Measurements from ENCODE around the gene MYO3B. TPM values are rescaled to one million over a fixed set of nuclear protein-coding genes. Genes with fewer than 3 reads are reported as not detected.

Gene MYO3B
- total and polyA plus RNA-seq, 2 of the 8 experiments (the other 6 are each of a cell fraction or from before 2014, with no cell fraction given): 0.17 to 0.19 TPM

DNA sequence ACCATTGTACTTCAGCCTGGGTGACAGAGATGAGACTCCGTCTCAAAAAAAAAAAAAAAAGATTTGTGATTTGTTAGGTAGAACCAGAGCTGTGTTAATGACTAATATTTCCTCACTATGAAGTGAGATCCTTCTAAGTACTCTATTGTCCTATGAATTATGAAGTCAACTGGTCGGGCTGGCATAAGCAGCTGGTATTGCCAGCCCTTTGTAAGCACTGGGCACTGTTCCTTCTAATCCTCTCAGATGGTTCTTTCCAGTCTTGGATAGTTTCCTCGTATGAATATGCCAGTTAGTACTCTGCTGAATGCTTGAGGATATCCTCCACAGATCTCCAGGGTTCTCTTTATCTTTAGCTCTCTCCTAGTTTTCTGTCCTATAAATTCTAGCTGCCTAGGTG is 314.1 kb downstream of the MYO3B start:
- Histone ChIP-seq H3K27me3 (replicated peaks in 1 of 4; ENCODE audit: control insufficient read depth in 3 of 4, extremely low read depth in 1 of 4, insufficient read depth in 3 of 4, low read length in 3 of 4) (peaks cover 0 to 1% (median 0%) of the 10 kb centered on the region in 4 experiments; a peak in 1 of 7 replicates), H3K23me2 (ENCODE audit: low read depth, low read length) (no peaks in the 10 kb centered on the region; the same call in 1 of the 2 replicates), H2BK120ac (replicated peaks; ENCODE audit: low read depth, low read length) (no peak overlapping the region), H2BK15ac (ENCODE audit: low read length) (no peak overlapping the region), H3K4me3 (ENCODE audit: extremely low read depth in 1 of 4, insufficient read depth in 2 of 4, low read depth in 3 of 4, low read length in 4 of 4) (no peak overlapping the region), H2BK20ac (ENCODE audit: low read length) (no peak overlapping the region), H2BK5ac (ENCODE audit: low read depth, low read length) (no peak overlapping the region), H3K79me1 (ENCODE audit: low read depth, low read length) (no peaks in the 10 kb centered on the region), H4K8ac (ENCODE audit: extremely low read depth, insufficient read depth, low read length) (no peak overlapping the region), H3K27ac (ENCODE audit: low read depth, low read length) (no peak overlapping the region), H2AFZ (ENCODE audit: low read length) (no peak overlapping the region), H3K14ac (ENCODE audit: insufficient read length) (no peak overlapping the region), H2AK5ac (ENCODE audit: low read depth, low read length) (no peak overlapping the region), H3K36me3 (ENCODE audit: control insufficient read depth in 2 of 4, insufficient read depth in 4 of 4, low read length in 3 of 4) (no peaks in the 10 kb centered on the region), H3K4ac (replicated peaks; ENCODE audit: insufficient read length, low read depth, low read length) (no peak overlapping the region), H4K91ac (replicated peaks; ENCODE audit: insufficient read length, low read length) (no peak overlapping the region), H4K20me1 (replicated peaks in 1 of 2; ENCODE audit: control insufficient read depth in 1 of 2, insufficient read depth in 2 of 2, low read length in 2 of 2) (no peaks in the 10 kb centered on the region), H3K9me3 (ENCODE audit: insufficient read depth in 2 of 2, low read depth in 1 of 2, low read length in 1 of 2) (no peaks in the 10 kb centered on the region), H3K4me2 (ENCODE audit: insufficient read depth in 1 of 2, low read depth in 2 of 2, low read length in 2 of 2) (no peak overlapping the region), H3K23ac (ENCODE audit: insufficient read length) (no peak overlapping the region), H3K4me1 (replicated peaks in 1 of 4; ENCODE audit: control insufficient read depth in 3 of 4, insufficient read depth in 4 of 4, low read length in 3 of 4) (no peaks in the 10 kb centered on the region), H3K18ac (ENCODE audit: extremely low read depth, low read length) (no peak overlapping the region), H4K5ac (ENCODE audit: insufficient read length, low read depth, low read length) (no peak overlapping the region), H2BK12ac (ENCODE audit: low read depth, low read length) (no peak overlapping the region), H3K9ac (replicated peaks in 1 of 4; ENCODE audit: extremely low read depth in 1 of 4, low read depth in 3 of 4, low read length in 3 of 4) (no peak overlapping the region), H3K79me2 (ENCODE audit: control insufficient read depth in 1 of 2, insufficient read depth in 2 of 2, low read length in 2 of 2) (no peaks in the 10 kb centered on the region), H3K56ac (replicated peaks; ENCODE audit: insufficient read length, low read depth, low read length) (no peak overlapping the region)
- POLR2A ChIA-PET (ENCODE audit: partially characterized antibody): no interaction called here
- 90% methylated on average over 2 of the region's 3 CpGs; no CpG with 5 or more reads in 1 of the 2 experiments for WGBS, 2 experiments (ENCODE audit: extremely low coverage in 1 of 2, insufficient coverage in 1 of 2, insufficient read length in 1 of 2, insufficient replicate concordance in 2 of 2, low coverage in 1 of 2, low lambda C conversion rate in 2 of 2, missing lambda C conversion rate in 1 of 2)
- FAIRE-seq (no peak), DNase-seq (ENCODE audit: low read depth in 1 of 2, low spot score in 2 of 2) (no peak)
- CTCF ChIA-PET (ENCODE audit: partially characterized antibody): interaction anchor here (0.6 to 1.3 kb wide), 5 partner anchors 83 to 1220 kb away, joined by 3 to 6 read pairs (median 4); no protein-coding TSS in a partner anchor
- TF ChIP-seq POLR2AphosphoS5 (IDR thresholded peaks at IDR 0.05; ENCODE audit: low read depth, low read length) (no peak), EP300 (IDR thresholded peaks at IDR 0.05; ENCODE audit: borderline replicate concordance in 1 of 2, low read depth in 2 of 2, low read length in 2 of 2) (no peak), CBX8 (IDR thresholded peaks at IDR 0.05; ENCODE audit: borderline replicate concordance, low read depth, low read length) (no peak), POLR2A (IDR thresholded peaks at IDR 0.05; ENCODE audit: control extremely low read depth in 1 of 2, low read depth in 2 of 2, low read length in 2 of 2) (no peak), SP1 (IDR thresholded peaks at IDR 0.05; ENCODE audit: low read depth, low read length) (no peak), CHD2 (IDR thresholded peaks at IDR 0.05; ENCODE audit: low read length) (no peak), PHF8 (conservative IDR thresholded peaks at IDR 0.05; ENCODE audit: low read depth, low read length) (no peak), JUN (IDR thresholded peaks at IDR 0.05; ENCODE audit: low read depth, low read length) (no peak), SUZ12 (IDR thresholded peaks at IDR 0.05; ENCODE audit: low read length) (no peak), SAP30 (IDR thresholded peaks at IDR 0.05; ENCODE audit: insufficient read depth, insufficient replicate concordance, low read length) (no peak), NRF1 (IDR thresholded peaks at IDR 0.05; ENCODE audit: low read depth, low read length) (no peak), RBBP5 (IDR thresholded peaks at IDR 0.05; ENCODE audit: borderline replicate concordance, low read depth, low read length) (no peak), RAD21 (IDR thresholded peaks at IDR 0.05 in 1 of 2, conservative IDR thresholded peaks at IDR 0.05 in 1 of 2; ENCODE audit: low read depth in 2 of 2, low read length in 2 of 2) (no peak)
- TF ChIP-seq, protein P1, sequence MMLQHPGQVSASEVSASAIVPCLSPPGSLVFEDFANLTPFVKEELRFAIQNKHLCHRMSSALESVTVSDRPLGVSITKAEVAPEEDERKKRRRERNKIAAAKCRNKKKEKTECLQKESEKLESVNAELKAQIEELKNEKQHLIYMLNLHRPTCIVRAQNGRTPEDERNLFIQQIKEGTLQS (IDR thresholded peaks at IDR 0.05; ENCODE audit: insufficient read depth, low read depth, low read length): no peak
